LNCaP clone FGC (cell line): ENCODE measurements around the gene STK36.

ENCODE experiments used
- DNase-seq: peaks from one replicate; pipeline ENCODE4 v3.0.0-alpha.2; 2011; ENCODE audit warnings: low read depth
- H3K4me3 ChIP-seq: 2 replicates; pipeline ENCODE4 v1.5.1; 2011; ENCODE audit warnings: mild to moderate bottlenecking, low read depth, low read length, control low read depth
- CTCF ChIP-seq: IDR thresholded peaks from 2 replicates; pipeline ENCODE4 v1.5.1; 2012; ENCODE audit warnings: mild to moderate bottlenecking; ENCODE audit not compliant: control insufficient read depth, insufficient read depth; ENCODE audit errors: extremely low read depth

STK36 gene

GRCh38 chr2:218716070-218716469, 44.2 kb downstream of the STK36 start:
- TF ChIP-seq CTCF: no peak
- DNase-seq: no peak
- H3K4me3 ChIP-seq: no peak overlapping the region

GRCh38 chr2:218717262-218717661, 45.4 kb downstream of the STK36 start:
- H3K4me3 ChIP-seq: no peak overlapping the region
- no peak for TF ChIP-seq CTCF
- no peak for DNase-seq

GRCh38 chr2:218718058-218718457, 46.2 kb downstream of the STK36 start:
- TF ChIP-seq CTCF: no peak
- no peak for DNase-seq
- no peak overlapping the region for H3K4me3 ChIP-seq

GRCh38 chr2:218719457-218719856, 47.6 kb downstream of the STK36 start:
- no peak overlapping the region for H3K4me3 ChIP-seq
- no peak for DNase-seq

GRCh38 chr2:218720048-218721041, 48.5 kb downstream of the STK36 start:
- TF ChIP-seq CTCF: no peak
- DNase-seq: no peak
- H3K4me3 ChIP-seq: no peak overlapping the region

More at GRCh38 chr2:218719457-218719856, 47.6 kb downstream of the STK36 start:
- no peak for TF ChIP-seq CTCF

- H3K4me3 ChIP-seq: no peak overlapping the region
- no peak for TF ChIP-seq CTCF
- DNase-seq: no peak
These were observed 49.6 kb downstream of the STK36 start for GRCh38 chr2:218721488-218721887.

- H3K4me3 ChIP-seq: no peak overlapping the region
- TF ChIP-seq CTCF: no peak
- no peak for DNase-seq
These were observed 50.0 kb downstream of the STK36 start for GRCh38 chr2:218721934-218722333.
